Prostate gland (tissue), 2 donors: Measurements from ENCODE around the gene NUFIP1.

Source experiments
- POLR2AphosphoS5 ChIP-seq: sonication (generic); formaldehyde crosslinking; IDR thresholded peaks from one replicate; pipeline ENCODE4 v1.6.1; 2017; ENCODE audit warnings: antibody characterized with exemption
- TF ChIP-seq, protein P1 (sequence below), 4 experiments: fragments of 200-600 bp in 2 of 4; fragments of 450-650 bp in 2 of 4; sonication (generic) in 2 of 4; IDR thresholded peaks; 1 replicate in 3 of 4; 2 replicates in 1 of 4; pipeline ENCODE4 v1.5.1; 2016 to 2019; ENCODE audit warnings: antibody characterized with exemption in 4 of 4, mild to moderate bottlenecking in 2 of 4, moderate library complexity in 2 of 4

DNA sequence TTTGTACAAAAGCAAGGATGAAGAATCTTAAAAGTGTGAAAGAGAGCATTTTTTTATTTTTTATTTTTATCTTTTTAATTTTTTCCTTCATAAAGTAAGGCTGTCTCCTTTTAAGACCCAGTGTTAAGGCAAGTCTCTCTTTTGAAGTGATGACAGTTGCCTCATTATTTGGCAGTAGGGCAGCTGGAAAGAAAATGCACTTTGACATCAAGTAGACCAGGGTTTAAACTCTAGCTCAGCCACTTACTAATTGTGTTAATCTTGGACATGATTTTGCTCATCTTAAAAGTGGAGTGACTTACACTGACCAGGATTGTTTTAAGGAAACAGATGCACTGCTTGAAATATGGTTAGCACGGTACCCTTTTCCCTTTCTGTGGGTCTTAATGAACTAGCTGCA, 18.6 kb upstream of the NUFIP1 start:
- TF ChIP-seq, protein P1, sequence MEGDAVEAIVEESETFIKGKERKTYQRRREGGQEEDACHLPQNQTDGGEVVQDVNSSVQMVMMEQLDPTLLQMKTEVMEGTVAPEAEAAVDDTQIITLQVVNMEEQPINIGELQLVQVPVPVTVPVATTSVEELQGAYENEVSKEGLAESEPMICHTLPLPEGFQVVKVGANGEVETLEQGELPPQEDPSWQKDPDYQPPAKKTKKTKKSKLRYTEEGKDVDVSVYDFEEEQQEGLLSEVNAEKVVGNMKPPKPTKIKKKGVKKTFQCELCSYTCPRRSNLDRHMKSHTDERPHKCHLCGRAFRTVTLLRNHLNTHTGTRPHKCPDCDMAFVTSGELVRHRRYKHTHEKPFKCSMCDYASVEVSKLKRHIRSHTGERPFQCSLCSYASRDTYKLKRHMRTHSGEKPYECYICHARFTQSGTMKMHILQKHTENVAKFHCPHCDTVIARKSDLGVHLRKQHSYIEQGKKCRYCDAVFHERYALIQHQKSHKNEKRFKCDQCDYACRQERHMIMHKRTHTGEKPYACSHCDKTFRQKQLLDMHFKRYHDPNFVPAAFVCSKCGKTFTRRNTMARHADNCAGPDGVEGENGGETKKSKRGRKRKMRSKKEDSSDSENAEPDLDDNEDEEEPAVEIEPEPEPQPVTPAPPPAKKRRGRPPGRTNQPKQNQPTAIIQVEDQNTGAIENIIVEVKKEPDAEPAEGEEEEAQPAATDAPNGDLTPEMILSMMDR (IDR thresholded peaks at IDR 0.05), result no peak
- TF ChIP-seq POLR2AphosphoS5, result no peak
